Measurements from ENCODE around the gene OR7A10.
"Not testable (repeated sequence)": the region's sequence is repeated elsewhere in the genome, so short reads cannot be mapped to it uniquely, and the experiment has no call there.

Gene OR7A10

DNA sequence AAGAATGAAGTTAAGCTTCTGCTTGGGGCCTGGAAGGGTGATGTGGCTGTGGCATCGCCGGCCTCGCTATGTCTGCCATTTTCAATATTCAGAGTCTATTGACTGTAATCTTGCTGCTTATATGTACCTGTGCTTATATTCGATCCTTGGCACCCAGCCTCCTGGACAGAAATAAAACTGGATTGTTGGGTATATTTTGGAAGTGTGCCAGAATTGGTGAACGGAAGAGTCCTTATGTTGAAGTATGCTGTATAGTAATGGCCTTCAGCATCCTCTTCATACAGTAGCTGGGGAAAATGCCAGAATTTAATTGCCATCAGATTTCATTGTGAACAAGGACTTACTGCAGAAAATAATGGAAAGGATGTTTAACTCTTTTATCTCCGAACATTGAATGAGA, 56.5 kb downstream of the OR7A10 start:
- not testable (repeated sequence) for DNase-seq
